ENCODE measurements around the gene LZTS2. TPM values are rescaled to one million over a fixed set of nuclear protein-coding genes. Genes with fewer than 3 reads are reported as not detected.

Gene LZTS2
- total and polyA plus RNA-seq, 2 experiments from 2014 or later, result 27.6 to 88.3 TPM

DNA sequence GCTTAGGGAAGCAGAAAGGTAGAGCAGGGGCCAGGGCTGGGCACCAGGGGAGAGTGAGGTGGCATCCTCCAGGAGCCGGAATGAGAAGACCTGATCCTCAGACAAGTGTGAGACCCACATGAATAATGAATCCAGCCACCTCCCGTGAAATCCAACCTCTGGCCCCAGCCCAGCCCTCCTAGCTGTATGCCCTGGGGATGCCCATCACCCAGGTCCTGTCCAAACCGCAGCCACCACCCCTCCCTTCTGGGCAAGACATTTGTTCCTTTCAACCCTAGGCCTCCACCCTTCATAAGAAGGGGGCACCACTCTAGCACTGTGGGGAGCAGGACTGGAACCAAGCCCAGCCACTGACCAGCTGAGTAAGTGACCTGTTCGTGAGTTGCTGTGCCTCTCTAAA lies 21.6 kb downstream of the LZTS2 start:
- TF ChIP-seq STAT1 (IDR thresholded peaks at IDR 0.05; ENCODE audit: unreplicated experiment), result no peak
- TF ChIP-seq, protein P1, sequence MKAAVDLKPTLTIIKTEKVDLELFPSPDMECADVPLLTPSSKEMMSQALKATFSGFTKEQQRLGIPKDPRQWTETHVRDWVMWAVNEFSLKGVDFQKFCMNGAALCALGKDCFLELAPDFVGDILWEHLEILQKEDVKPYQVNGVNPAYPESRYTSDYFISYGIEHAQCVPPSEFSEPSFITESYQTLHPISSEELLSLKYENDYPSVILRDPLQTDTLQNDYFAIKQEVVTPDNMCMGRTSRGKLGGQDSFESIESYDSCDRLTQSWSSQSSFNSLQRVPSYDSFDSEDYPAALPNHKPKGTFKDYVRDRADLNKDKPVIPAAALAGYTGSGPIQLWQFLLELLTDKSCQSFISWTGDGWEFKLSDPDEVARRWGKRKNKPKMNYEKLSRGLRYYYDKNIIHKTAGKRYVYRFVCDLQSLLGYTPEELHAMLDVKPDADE (IDR thresholded peaks at IDR 0.05), result no peak
- TF ChIP-seq JUNB (IDR thresholded peaks at IDR 0.05; ENCODE audit: unreplicated experiment), result no peak
- TF ChIP-seq EZH2phosphoT487 (IDR thresholded peaks at IDR 0.05; ENCODE audit: unreplicated experiment), result no peak
- TF ChIP-seq ZNF331 (CRISPR knock-in tag; IDR thresholded peaks at IDR 0.05; ENCODE audit: low read depth), result no peak
- TF ChIP-seq, protein P2, sequence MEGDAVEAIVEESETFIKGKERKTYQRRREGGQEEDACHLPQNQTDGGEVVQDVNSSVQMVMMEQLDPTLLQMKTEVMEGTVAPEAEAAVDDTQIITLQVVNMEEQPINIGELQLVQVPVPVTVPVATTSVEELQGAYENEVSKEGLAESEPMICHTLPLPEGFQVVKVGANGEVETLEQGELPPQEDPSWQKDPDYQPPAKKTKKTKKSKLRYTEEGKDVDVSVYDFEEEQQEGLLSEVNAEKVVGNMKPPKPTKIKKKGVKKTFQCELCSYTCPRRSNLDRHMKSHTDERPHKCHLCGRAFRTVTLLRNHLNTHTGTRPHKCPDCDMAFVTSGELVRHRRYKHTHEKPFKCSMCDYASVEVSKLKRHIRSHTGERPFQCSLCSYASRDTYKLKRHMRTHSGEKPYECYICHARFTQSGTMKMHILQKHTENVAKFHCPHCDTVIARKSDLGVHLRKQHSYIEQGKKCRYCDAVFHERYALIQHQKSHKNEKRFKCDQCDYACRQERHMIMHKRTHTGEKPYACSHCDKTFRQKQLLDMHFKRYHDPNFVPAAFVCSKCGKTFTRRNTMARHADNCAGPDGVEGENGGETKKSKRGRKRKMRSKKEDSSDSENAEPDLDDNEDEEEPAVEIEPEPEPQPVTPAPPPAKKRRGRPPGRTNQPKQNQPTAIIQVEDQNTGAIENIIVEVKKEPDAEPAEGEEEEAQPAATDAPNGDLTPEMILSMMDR (conservative IDR thresholded peaks at IDR 0.05; ENCODE audit: low read depth in 2 of 2), result no peak
- TF ChIP-seq, protein P3, sequence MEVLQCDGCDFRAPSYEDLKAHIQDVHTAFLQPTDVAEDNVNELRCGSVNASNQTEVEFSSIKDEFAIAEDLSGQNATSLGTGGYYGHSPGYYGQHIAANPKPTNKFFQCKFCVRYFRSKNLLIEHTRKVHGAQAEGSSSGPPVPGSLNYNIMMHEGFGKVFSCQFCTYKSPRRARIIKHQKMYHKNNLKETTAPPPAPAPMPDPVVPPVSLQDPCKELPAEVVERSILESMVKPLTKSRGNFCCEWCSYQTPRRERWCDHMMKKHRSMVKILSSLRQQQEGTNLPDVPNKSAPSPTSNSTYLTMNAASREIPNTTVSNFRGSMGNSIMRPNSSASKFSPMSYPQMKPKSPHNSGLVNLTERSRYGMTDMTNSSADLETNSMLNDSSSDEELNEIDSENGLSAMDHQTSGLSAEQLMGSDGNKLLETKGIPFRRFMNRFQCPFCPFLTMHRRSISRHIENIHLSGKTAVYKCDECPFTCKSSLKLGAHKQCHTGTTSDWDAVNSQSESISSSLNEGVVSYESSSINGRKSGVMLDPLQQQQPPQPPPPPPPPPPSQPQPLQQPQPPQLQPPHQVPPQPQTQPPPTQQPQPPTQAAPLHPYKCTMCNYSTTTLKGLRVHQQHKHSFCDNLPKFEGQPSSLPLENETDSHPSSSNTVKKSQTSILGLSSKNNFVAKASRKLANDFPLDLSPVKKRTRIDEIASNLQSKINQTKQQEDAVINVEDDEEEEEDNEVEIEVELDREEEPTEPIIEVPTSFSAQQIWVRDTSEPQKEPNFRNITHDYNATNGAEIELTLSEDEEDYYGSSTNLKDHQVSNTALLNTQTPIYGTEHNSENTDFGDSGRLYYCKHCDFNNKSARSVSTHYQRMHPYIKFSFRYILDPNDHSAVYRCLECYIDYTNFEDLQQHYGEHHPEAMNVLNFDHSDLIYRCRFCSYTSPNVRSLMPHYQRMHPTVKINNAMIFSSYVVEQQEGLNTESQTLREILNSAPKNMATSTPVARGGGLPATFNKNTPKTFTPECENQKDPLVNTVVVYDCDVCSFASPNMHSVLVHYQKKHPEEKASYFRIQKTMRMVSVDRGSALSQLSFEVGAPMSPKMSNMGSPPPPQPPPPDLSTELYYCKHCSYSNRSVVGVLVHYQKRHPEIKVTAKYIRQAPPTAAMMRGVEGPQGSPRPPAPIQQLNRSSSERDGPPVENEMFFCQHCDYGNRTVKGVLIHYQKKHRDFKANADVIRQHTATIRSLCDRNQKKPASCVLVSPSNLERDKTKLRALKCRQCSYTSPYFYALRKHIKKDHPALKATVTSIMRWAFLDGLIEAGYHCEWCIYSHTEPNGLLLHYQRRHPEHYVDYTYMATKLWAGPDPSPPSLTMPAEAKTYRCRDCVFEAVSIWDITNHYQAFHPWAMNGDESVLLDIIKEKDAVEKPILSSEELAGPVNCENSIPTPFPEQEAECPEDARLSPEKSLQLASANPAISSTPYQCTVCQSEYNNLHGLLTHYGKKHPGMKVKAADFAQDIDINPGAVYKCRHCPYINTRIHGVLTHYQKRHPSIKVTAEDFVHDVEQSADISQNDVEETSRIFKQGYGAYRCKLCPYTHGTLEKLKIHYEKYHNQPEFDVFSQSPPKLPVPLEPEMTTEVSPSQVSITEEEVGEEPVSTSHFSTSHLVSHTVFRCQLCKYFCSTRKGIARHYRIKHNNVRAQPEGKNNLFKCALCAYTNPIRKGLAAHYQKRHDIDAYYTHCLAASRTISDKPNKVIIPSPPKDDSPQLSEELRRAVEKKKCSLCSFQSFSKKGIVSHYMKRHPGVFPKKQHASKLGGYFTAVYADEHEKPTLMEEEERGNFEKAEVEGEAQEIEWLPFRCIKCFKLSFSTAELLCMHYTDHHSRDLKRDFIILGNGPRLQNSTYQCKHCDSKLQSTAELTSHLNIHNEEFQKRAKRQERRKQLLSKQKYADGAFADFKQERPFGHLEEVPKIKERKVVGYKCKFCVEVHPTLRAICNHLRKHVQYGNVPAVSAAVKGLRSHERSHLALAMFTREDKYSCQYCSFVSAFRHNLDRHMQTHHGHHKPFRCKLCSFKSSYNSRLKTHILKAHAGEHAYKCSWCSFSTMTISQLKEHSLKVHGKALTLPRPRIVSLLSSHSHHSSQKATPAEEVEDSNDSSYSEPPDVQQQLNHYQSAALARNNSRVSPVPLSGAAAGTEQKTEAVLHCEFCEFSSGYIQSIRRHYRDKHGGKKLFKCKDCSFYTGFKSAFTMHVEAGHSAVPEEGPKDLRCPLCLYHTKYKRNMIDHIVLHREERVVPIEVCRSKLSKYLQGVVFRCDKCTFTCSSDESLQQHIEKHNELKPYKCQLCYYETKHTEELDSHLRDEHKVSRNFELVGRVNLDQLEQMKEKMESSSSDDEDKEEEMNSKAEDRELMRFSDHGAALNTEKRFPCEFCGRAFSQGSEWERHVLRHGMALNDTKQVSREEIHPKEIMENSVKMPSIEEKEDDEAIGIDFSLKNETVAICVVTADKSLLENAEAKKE (CRISPR knock-in tag; IDR thresholded peaks at IDR 0.05), result no peak
- TF ChIP-seq EZH2 (IDR thresholded peaks at IDR 0.05; ENCODE audit: low read depth, unreplicated experiment), result no peak
- no peak for TF ChIP-seq CREB1 (CRISPR knock-in tag; IDR thresholded peaks at IDR 0.05; ENCODE audit: low read depth)
- no peak for TF ChIP-seq ZNF114 (CRISPR knock-in tag; IDR thresholded peaks at IDR 0.05)
- H3K36me3 Mint-ChIP-seq (ENCODE audit: low read depth), result no peaks in the 10 kb centered on the region; the same call in 2 of the 3 replicates

More for the DNA sequence above, 21.6 kb downstream of the LZTS2 start:
- ATAC-seq (no peak), DNase-seq (ENCODE audit: low spot score) (no peak)
- Mint-ChIP-seq H3K27me3 (ENCODE audit: insufficient read depth, low read depth, poor library complexity) (peaks cover 56% of the 10 kb centered on the region), H3K27ac (no peak overlapping the region), H3K9me3 (no peaks in the 10 kb centered on the region), H3K4me3 (no peak overlapping the region), H3K4me1 (peaks cover 5% of the 10 kb centered on the region; the same call in 2 of the 3 replicates)
- H3K4me2 ChIP-seq, result no peak overlapping the region
- no peak overlapping the region for H3K4me3 ChIP-seq
- H3K79me2 ChIP-seq (replicated peaks; ENCODE audit: insufficient read depth), result no peaks in the 10 kb centered on the region
- peaks cover 47% of the 10 kb centered on the region for H3K27me3 ChIP-seq (ENCODE audit: insufficient read depth)
- H3K4me1 ChIP-seq (ENCODE audit: insufficient read depth), result peaks cover 9% of the 10 kb centered on the region; the same call in 1 of the 2 replicates
- H4K20me1 ChIP-seq (replicated peaks; ENCODE audit: insufficient read depth), result no peaks in the 10 kb centered on the region
- H3K36me3 ChIP-seq (ENCODE audit: insufficient read depth), result no peaks in the 10 kb centered on the region
- no peak overlapping the region for H3K27ac ChIP-seq (ENCODE audit: low read depth)
- no peak overlapping the region for H2AFZ ChIP-seq
- H3K9me2 ChIP-seq (ENCODE audit: insufficient read depth), result no peaks in the 10 kb centered on the region
- H3F3A ChIP-seq (replicated peaks; ENCODE audit: low read depth), result no peaks in the 10 kb centered on the region
